SU-DHL-6 (cell line): Measurements from ENCODE around the gene KLHL29.

Source experiments
- H2AFZ ChIP-seq: fragments of 200-600 bp; sonication (generic); 2 replicates; pipeline ENCODE4 v1.6.1; 2014; ENCODE audit warnings: low read depth, mild to moderate bottlenecking, moderate library complexity, mixed read lengths, antibody characterized with exemption, low read length; ENCODE audit not compliant: severe bottlenecking
- H3F3A ChIP-seq: fragments of 200-600 bp; shearing (Covaris generic); 2 replicates; pipeline ENCODE4 v1.6.0; 2016; ENCODE audit warnings: antibody characterized with exemption, mild to moderate bottlenecking; ENCODE audit not compliant: insufficient read depth
- H3K27ac ChIP-seq: fragments of 200-600 bp; sonication (generic); 2 replicates; pipeline ENCODE4 v1.5.1; 2016; ENCODE audit warnings: low read depth, mild to moderate bottlenecking, low read length, moderate library complexity, mixed read lengths
- H3K27me3 ChIP-seq: fragments of 200-600 bp; sonication (generic), shearing (Covaris generic); 2 replicates; pipeline ENCODE4 v1.6.0; 2014; ENCODE audit warnings: mild to moderate bottlenecking, low read length
- H3K36me3 ChIP-seq: fragments of 200-600 bp; sonication (generic); 2 replicates; pipeline ENCODE4 v1.6.1; 2014; ENCODE audit warnings: mild to moderate bottlenecking, low read length, mixed read lengths
- H3K4me2 ChIP-seq: fragments of 300-600, 200-600 bp; shearing (Covaris generic), sonication (generic); 2 replicates; pipeline ENCODE4 v1.6.0; 2014; ENCODE audit warnings: low read length, low read depth, mild to moderate bottlenecking; ENCODE audit not compliant: poor library complexity, severe bottlenecking
- H3K4me3 ChIP-seq: fragments of 200-600 bp; sonication (generic); 2 replicates; pipeline ENCODE4 v1.5.1; 2014; ENCODE audit warnings: antibody characterized with exemption, low read length, mild to moderate bottlenecking, mixed read lengths; ENCODE audit not compliant: insufficient read depth, poor library complexity, severe bottlenecking
- H3K79me2 ChIP-seq: fragments of 200-600 bp; sonication (generic); 2 replicates; pipeline ENCODE4 v1.6.1; 2014; ENCODE audit warnings: mild to moderate bottlenecking, low read length, moderate library complexity; ENCODE audit not compliant: insufficient read depth
- H3K9ac ChIP-seq: fragments of 200-600 bp; sonication (generic); 2 replicates; pipeline ENCODE4 v1.7.0; 2014; ENCODE audit warnings: mild to moderate bottlenecking, low read length
- H3K9me2 ChIP-seq: fragments of 200-600 bp; sonication (generic); replicated peaks from 2 replicates; pipeline ENCODE4 v1.6.1; 2014; ENCODE audit warnings: low read length; ENCODE audit not compliant: insufficient read depth
- H3K9me3 ChIP-seq: fragments of 200-600 bp; sonication (generic); 2 replicates; pipeline ENCODE4 v1.6.1; 2014; ENCODE audit warnings: low read length, mixed read lengths; ENCODE audit not compliant: insufficient read depth
- H4K20me1 ChIP-seq: fragments of 200-600 bp; sonication (generic); 2 replicates; pipeline ENCODE4 v1.6.1; 2014; ENCODE audit warnings: low read depth, mild to moderate bottlenecking, antibody characterized with exemption, low read length, moderate library complexity, mixed read lengths
- CTCF ChIP-seq: fragments of 200-600 bp; sonication (generic); IDR thresholded peaks from one replicate; pipeline ENCODE4 v1.5.1; 2017; ENCODE audit warnings: antibody characterized with exemption, mild to moderate bottlenecking, low read length, moderate library complexity; ENCODE audit not compliant: insufficient read depth, poor library complexity, severe bottlenecking
- EZH2phosphoT487 ChIP-seq: fragments of 200-600 bp; sonication (generic), shearing (Covaris generic); conservative IDR thresholded peaks from 2 replicates; pipeline ENCODE4 v1.6.1; 2018; ENCODE audit warnings: mild to moderate bottlenecking, antibody characterized with exemption, low read length, moderate library complexity, mixed read lengths

KLHL29 gene

GRCh38 chr2:23412556-23413155 lies 27.7 kb downstream of the KLHL29 start:
- Histone ChIP-seq H3K79me2 (no peaks in the 10 kb centered on the region), H3F3A (no peaks in the 10 kb centered on the region), H3K9me2 (no peaks in the 10 kb centered on the region), H3K36me3 (no peaks in the 10 kb centered on the region), H3K9ac (no peak overlapping the region), H3K4me2 (no peak overlapping the region), H3K27ac (no peak overlapping the region), H4K20me1 (no peaks in the 10 kb centered on the region), H3K9me3 (no peaks in the 10 kb centered on the region), H3K27me3 (no peaks in the 10 kb centered on the region), H2AFZ (no peak overlapping the region), H3K4me3 (no peak overlapping the region)
- TF ChIP-seq EZH2phosphoT487: no peak
- no peak for TF ChIP-seq CTCF

DNA sequence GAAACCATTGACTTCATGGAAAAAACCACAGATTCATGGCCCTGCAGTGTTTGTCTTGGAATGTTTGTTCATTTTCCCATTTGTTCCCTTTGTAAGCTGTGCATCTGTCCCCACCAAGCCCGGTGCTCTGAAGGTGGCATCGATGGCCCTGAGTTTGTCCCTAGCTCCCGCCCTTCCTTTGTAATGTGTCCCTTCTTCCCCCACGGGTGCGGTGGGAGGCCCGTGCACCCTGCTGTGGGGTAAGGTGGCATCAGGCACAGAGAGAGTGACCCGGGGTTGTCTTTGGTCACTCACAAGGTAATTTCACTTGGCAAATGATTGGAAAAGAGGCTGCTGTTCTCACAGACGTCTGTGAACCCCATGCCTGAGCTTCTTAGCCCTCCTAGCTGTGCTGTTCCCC lies 28.7 kb downstream of the KLHL29 start:
- H3F3A ChIP-seq: no peaks in the 10 kb centered on the region
- H3K27me3 ChIP-seq: no peaks in the 10 kb centered on the region
- no peaks in the 10 kb centered on the region for H3K36me3 ChIP-seq
- H3K4me3 ChIP-seq: no peak overlapping the region
- H3K9ac ChIP-seq: no peak overlapping the region
- no peaks in the 10 kb centered on the region for H4K20me1 ChIP-seq
- TF ChIP-seq EZH2phosphoT487: no peak
- no peak for TF ChIP-seq CTCF
- no peak overlapping the region for H3K4me2 ChIP-seq
- no peaks in the 10 kb centered on the region for H3K79me2 ChIP-seq
- H2AFZ ChIP-seq: no peak overlapping the region
- no peaks in the 10 kb centered on the region for H3K9me3 ChIP-seq
- H3K27ac ChIP-seq: no peak overlapping the region
- H3K9me2 ChIP-seq: no peaks in the 10 kb centered on the region

DNA sequence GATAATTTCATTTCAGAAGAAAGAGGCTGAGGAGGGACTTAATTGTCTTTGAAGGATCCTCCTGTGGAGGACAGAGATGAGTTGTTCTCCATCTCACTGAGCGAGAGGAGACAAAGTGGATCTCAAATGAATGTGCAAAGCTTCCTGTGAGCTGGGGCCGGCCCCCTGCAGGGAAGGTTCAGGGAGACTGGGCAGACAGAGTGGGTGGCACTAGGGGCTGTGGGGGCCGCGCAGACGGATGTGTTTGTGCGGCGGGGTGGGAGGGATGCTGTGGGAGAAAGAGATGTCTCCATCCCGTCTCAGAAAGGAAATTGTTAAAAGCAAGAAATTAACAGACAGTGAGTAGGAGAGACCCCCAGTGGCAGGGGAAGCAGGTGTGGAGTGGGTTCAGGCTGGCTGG lies 29.1 kb downstream of the KLHL29 start:
- Histone ChIP-seq H3K9me3 (no peaks in the 10 kb centered on the region), H3K27ac (no peak overlapping the region), H3K27me3 (no peaks in the 10 kb centered on the region), H3F3A (no peaks in the 10 kb centered on the region), H3K9ac (no peak overlapping the region), H3K4me2 (no peak overlapping the region), H4K20me1 (no peaks in the 10 kb centered on the region), H2AFZ (no peak overlapping the region), H3K79me2 (no peaks in the 10 kb centered on the region), H3K4me3 (no peak overlapping the region), H3K36me3 (no peaks in the 10 kb centered on the region), H3K9me2 (no peaks in the 10 kb centered on the region)
- TF ChIP-seq EZH2phosphoT487: no peak
- no peak for TF ChIP-seq CTCF
